RWPE1 (cell line): Measurements from ENCODE around the gene RPL3.

Experiments
- CTCF ChIA-PET: fragments of 350-600 bp; sonication (Branson Sonifier 250); formaldehyde crosslinking; extraction: SDS; loops from one replicate; lab custom pipeline; 2021; lab: Yijun Ruan, JAX
- POLR2A ChIA-PET: fragments of 400-600 bp; formaldehyde crosslinking; extraction: SDS; loops from one replicate; lab custom pipeline; 2020; ENCODE audit warnings: antibody characterized with exemption; ENCODE audit not compliant: low non-redundant PET; lab: Yijun Ruan, JAX
- DNase-seq: peaks from one replicate; pipeline ENCODE4 v3.0.0; 2012; ENCODE audit warnings: low spot score
- H3K27ac ChIP-seq: fragments of 450-650 bp; 2 replicates; pipeline ENCODE4 v1.5.1; 2017
- TF ChIP-seq, protein P1 (sequence below): fragments of 450-650 bp; conservative IDR thresholded peaks from 2 replicates; pipeline ENCODE4 v1.5.1; 2017; ENCODE audit warnings: low read depth, mild to moderate bottlenecking

The RPL3 gene

DNA sequence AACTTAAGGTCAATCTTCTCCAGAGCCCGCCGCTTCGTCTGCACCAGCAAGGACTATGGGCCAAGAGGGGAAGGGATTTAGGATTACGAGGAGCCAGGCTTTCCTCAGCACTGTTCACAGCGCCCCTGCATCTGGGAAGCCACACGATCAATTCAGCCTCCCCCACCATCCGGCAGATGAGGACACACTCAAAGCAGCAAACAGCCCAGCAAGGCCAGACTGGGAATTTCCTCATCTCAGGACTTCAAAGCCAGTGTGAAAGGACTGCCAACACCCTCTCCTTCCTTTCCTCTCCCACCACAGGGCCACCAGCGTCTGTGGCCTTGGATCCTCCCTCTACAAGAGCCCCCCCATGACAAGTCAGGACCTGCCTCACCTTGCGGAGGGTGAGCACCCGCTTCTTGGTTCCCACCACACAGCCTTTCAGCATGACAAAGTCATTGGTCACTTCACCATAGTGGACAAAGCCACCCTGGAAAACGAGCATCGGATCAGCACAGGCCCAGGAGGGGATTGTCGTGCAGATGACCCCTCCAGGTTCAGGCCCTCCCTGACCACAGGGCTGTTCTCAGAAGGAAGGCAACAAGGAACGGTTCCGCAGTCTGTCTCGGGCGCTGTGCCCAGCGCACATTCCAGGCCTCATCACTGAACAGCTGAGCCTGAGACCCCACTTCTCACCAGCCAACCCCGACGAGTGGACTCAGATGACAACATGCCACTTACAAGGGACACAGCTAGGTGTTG is 6.0 kb downstream of the RPL3 start:
- CTCF ChIA-PET, result interaction anchor here (0.6 kb wide), 1 partner anchor 64 kb away, joined by 3 read pairs; no protein-coding TSS in a partner anchor
- TF ChIP-seq, protein P1, sequence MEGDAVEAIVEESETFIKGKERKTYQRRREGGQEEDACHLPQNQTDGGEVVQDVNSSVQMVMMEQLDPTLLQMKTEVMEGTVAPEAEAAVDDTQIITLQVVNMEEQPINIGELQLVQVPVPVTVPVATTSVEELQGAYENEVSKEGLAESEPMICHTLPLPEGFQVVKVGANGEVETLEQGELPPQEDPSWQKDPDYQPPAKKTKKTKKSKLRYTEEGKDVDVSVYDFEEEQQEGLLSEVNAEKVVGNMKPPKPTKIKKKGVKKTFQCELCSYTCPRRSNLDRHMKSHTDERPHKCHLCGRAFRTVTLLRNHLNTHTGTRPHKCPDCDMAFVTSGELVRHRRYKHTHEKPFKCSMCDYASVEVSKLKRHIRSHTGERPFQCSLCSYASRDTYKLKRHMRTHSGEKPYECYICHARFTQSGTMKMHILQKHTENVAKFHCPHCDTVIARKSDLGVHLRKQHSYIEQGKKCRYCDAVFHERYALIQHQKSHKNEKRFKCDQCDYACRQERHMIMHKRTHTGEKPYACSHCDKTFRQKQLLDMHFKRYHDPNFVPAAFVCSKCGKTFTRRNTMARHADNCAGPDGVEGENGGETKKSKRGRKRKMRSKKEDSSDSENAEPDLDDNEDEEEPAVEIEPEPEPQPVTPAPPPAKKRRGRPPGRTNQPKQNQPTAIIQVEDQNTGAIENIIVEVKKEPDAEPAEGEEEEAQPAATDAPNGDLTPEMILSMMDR, result no peak
- no peak for DNase-seq
- POLR2A ChIA-PET, result no interaction called here
- peak overlapping the region; percentile 100 for H3K27ac ChIP-seq

- ChIA-PET CTCF (no interaction called here), POLR2A (no interaction called here)
- no peak for DNase-seq
- TF ChIP-seq, protein P1, result no peak
- H3K27ac ChIP-seq, result peak overlapping the region; percentile 100
Observed at GRCh38 chr22:39312410-39312809, 7.0 kb downstream of the RPL3 start.

- POLR2A ChIA-PET, result no interaction called here
- DNase-seq, result no peak
- TF ChIP-seq, protein P1, result no peak
- H3K27ac ChIP-seq, result peak overlapping the region; percentile 100
- CTCF ChIA-PET, result interaction anchor here (0.6 to 1.1 kb wide), 8 partner anchors 29 to 258 kb away, joined by 3 to 6 read pairs (median 3); no protein-coding TSS in a partner anchor
Observed at GRCh38 chr22:39311592-39312400, 7.6 kb downstream of the RPL3 start.

DNA sequence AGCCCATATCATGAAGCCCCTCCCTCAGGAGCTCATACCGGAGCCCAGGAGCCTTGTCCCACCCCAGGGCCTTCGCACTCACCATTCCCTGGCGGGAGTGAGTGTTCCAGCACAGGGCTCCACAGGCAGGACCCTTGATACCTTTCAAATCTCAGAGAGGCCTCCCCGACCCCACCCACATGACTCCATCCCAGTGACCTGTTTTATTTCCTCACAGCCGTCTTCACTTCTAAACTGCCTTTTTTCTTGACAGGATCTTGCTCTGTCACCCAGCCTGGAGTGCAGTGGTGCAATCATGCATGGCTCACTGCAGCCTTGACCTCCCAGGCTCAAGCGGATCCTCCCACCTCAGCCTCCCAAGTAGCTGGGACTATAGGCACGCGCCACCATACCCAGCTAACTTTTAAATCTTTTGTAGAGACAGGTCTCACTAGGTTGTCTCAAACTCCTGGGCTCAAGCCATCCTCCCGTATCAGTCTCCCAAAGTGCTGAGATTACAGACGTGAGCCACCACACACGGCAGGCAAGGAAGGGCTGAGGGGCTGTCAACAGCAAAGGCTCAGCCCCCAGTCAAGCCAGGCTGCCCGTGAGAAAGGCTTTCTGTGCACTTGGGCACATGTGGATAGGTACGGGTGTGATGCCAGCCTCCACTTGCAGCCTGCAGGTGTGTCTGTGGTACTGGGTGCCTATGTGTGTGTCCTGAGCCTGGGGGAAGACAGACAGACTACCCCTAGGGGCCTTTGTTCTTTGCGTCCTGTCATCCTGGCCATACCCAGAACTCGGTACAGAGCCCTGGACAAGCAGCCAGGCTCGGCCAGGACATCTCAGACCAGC is 9.3 kb downstream of the RPL3 start:
- ChIA-PET CTCF (interaction anchor here (1.1 kb wide), 1 partner anchor 27 kb away, joined by 3 read pairs; no protein-coding TSS in a partner anchor), POLR2A (interaction anchor here (1.2 kb wide), 1 partner anchor 9 kb away, joined by 3 read pairs; the partner anchor contains the start of gene RPL3)

GRCh38 chr22:39309364-39309861 is 10.0 kb downstream of the RPL3 start:
- ChIA-PET CTCF (interaction anchor here (0.7 kb wide), 2 partner anchors 66 to 220 kb away, joined by 4 to 5 read pairs; no protein-coding TSS in a partner anchor), POLR2A (interaction anchor here (1.2 kb wide), 1 partner anchor 10 kb away, joined by 3 read pairs; the partner anchor contains the start of gene RPL3)
- DNase-seq, result peak; percentile 74
- TF ChIP-seq, protein P1, result peak; percentile 43
- H3K27ac ChIP-seq, result peak overlapping the region; percentile 100

More for the DNA sequence above, 9.3 kb downstream of the RPL3 start:
- DNase-seq, result peak; percentile 59
- H3K27ac ChIP-seq, result peak overlapping the region; percentile 100
- TF ChIP-seq, protein P1, result no peak
